HepG2 (cell line): ENCODE data around the gene WFDC13. TPM values are rescaled to one million over a fixed set of nuclear protein-coding genes. Genes with fewer than 3 reads are reported as not detected.

Experiments used
- ATAC-seq: fragments of 200-7000 bp; cut with Tn5 transposase; 3 replicates; pipeline ENCODE4 v1.9.1; 2020; ENCODE audit warnings: mild to moderate bottlenecking, moderate library complexity
- BruUV-seq: library from RNA; stranded (reverse); fragments of 400-500 nt; replicated peaks from 2 replicates; lab custom pipeline; 2021; lab: Mats Ljungman, UMichigan
- CTCF ChIA-PET: fragments of 300-600 bp; formaldehyde crosslinking; extraction: SDS; loops from one replicate; lab custom pipeline; 2021; ENCODE audit warnings: low total read pairs, inconsistent platforms, low intra/inter-chr PET ratio; lab: Yijun Ruan, JAX
- POLR2A ChIA-PET: fragments of 350-600 bp; sonication (Branson Sonifier 250); formaldehyde crosslinking; loops from one replicate; lab custom pipeline; 2020; ENCODE audit warnings: antibody characterized with exemption, inconsistent platforms; lab: Yijun Ruan, JAX
- DNase-seq: peaks from one replicate; pipeline ENCODE4 v3.0.0-alpha.2; 2015; ENCODE audit warnings: low spot score
- FAIRE-seq: peaks from 3 replicates; lab custom pipeline; 2011; peaks lifted over from hg19 to GRCh38; lab: Jason Lieb, UNC
- H2AFZ ChIP-seq: one replicate; pipeline ENCODE4 v1.6.1; 2011; ENCODE audit warnings: low read length, inconsistent platforms
- H3K27ac ChIP-seq: fragments of 300-600 bp; 3 replicates; pipeline ENCODE4 v1.8.0; 2011; ENCODE audit warnings: mixed run types, mild to moderate bottlenecking, mixed read lengths, low read length, inconsistent platforms; ENCODE audit not compliant: insufficient read depth; ENCODE audit errors: extremely low read length
- H3K27me3 ChIP-seq, 2 experiments: fragments of 200-600 bp in 1 of 2; 2 replicates in 1 of 2; 3 replicates in 1 of 2; pipeline versions ENCODE4 v1.6.0 to v1.8.0; 2011; ENCODE audit warnings: low read length in 2 of 2, mild to moderate bottlenecking in 2 of 2, moderate library complexity in 2 of 2, inconsistent platforms in 1 of 2; ENCODE audit not compliant: insufficient read depth in 2 of 2, control insufficient read depth in 1 of 2
- H3K36me3 ChIP-seq, 2 experiments: fragments of 200-600 bp in 1 of 2; replicated peaks in 1 of 2; 2 replicates in 1 of 2; 3 replicates in 1 of 2; pipeline versions ENCODE4 v1.5.1 to v1.8.0; 2011; ENCODE audit warnings: low read length in 2 of 2, inconsistent platforms in 1 of 2; ENCODE audit not compliant: insufficient read depth in 2 of 2, control insufficient read depth in 1 of 2
- H3K4me1 ChIP-seq: 2 replicates; pipeline ENCODE4 v1.5.1; 2012; ENCODE audit warnings: low read length, inconsistent platforms; ENCODE audit not compliant: insufficient read depth
- H3K4me2 ChIP-seq: 2 replicates; pipeline ENCODE4 v1.6.0; 2011; ENCODE audit warnings: low read depth, low read length, inconsistent platforms
- H3K4me3 ChIP-seq, 3 experiments: fragments of 200-600 bp in 1 of 3; sonication (generic), shearing (Covaris generic) in 1 of 3; replicated peaks in 1 of 3; 2 replicates each; pipeline ENCODE4 v1.5.1; 2011 to 2016; ENCODE audit warnings: low read length in 3 of 3, inconsistent platforms in 2 of 3, low read depth in 2 of 3, mild to moderate bottlenecking in 2 of 3, control low read depth in 1 of 3, mixed read lengths in 1 of 3; ENCODE audit not compliant: insufficient read depth in 1 of 3
- H3K79me2 ChIP-seq: one replicate; pipeline ENCODE4 v1.6.1; 2011; ENCODE audit warnings: low read length, inconsistent platforms; ENCODE audit not compliant: insufficient read depth
- H3K9ac ChIP-seq: 2 replicates; pipeline ENCODE4 v1.6.0; 2011; ENCODE audit warnings: mild to moderate bottlenecking, low read depth, low read length, inconsistent platforms; ENCODE audit not compliant: insufficient read depth
- H3K9me3 ChIP-seq: 2 replicates; pipeline ENCODE4 v1.5.1; 2012; ENCODE audit warnings: mild to moderate bottlenecking, low read length
- H4K20me1 ChIP-seq: 2 replicates; pipeline ENCODE4 v1.6.0; 2011; ENCODE audit warnings: inconsistent platforms, mild to moderate bottlenecking, low read length, moderate library complexity; ENCODE audit not compliant: insufficient read depth
- ASH2L ChIP-seq: fragments of 300-600, 200-600 bp; sonication (generic); IDR thresholded peaks from 2 replicates; pipeline ENCODE4 v1.7.0; 2017; ENCODE audit warnings: low read depth, mild to moderate bottlenecking, moderate library complexity, mixed read lengths, low read length; ENCODE audit not compliant: insufficient read length
- BRD4 ChIP-seq: sonication (generic); formaldehyde crosslinking; IDR thresholded peaks from 2 replicates; pipeline ENCODE4 v1.4.0; 2020; ENCODE audit warnings: missing genetic modification reagents
- CREB1 ChIP-seq, 2 experiments: fragments of 450-650 bp in 1 of 2; IDR thresholded peaks; 2 replicates each; pipeline ENCODE4 v1.6.1; 2016 to 2017; ENCODE audit warnings: control low read depth in 1 of 2, mild to moderate bottlenecking in 1 of 2, missing compliant biosample characterization in 1 of 2, missing genetic modification characterization in 1 of 2
- ELF1 ChIP-seq: sonication (generic); formaldehyde crosslinking; IDR thresholded peaks from 2 replicates; pipeline ENCODE4 v1.4.0; 2020; ENCODE audit warnings: missing genetic modification reagents
- KDM1A ChIP-seq: IDR thresholded peaks from 2 replicates; pipeline ENCODE4 v1.6.1; 2016; ENCODE audit warnings: missing compliant biosample characterization
- NFKB2 ChIP-seq: sonication (generic); formaldehyde crosslinking; IDR thresholded peaks from 2 replicates; pipeline ENCODE4 v1.4.0; 2020; ENCODE audit warnings: missing genetic modification reagents, borderline replicate concordance
- NONO ChIP-seq, 2 experiments: fragments of 450-650 bp in 1 of 2; sonication (generic) in 1 of 2; formaldehyde crosslinking in 1 of 2; IDR thresholded peaks in 1 of 2; conservative IDR thresholded peaks in 1 of 2; 2 replicates each; pipeline versions ENCODE4 v1.6.1 to v1.8.0; 2017 to 2022; ENCODE audit warnings: mild to moderate bottlenecking in 1 of 2, missing genetic modification reagents in 1 of 2, moderate library complexity in 1 of 2
- SKI ChIP-seq: fragments of 450-650 bp; IDR thresholded peaks from one replicate; pipeline ENCODE4 v1.6.1; 2018; ENCODE audit warnings: mild to moderate bottlenecking; ENCODE audit not compliant: partially characterized antibody
- TBL1XR1 ChIP-seq: fragments of 150-350 bp; IDR thresholded peaks from 2 replicates; pipeline ENCODE4 v1.6.1; 2014; ENCODE audit warnings: borderline replicate concordance, low read length; ENCODE audit not compliant: partially characterized antibody
- TGIF2 ChIP-seq: IDR thresholded peaks from 2 replicates; pipeline ENCODE4 v1.6.1; 2016; ENCODE audit warnings: control low read depth, missing compliant biosample characterization
- THAP11 ChIP-seq: IDR thresholded peaks from 2 replicates; pipeline ENCODE4 v1.6.1; 2016; ENCODE audit warnings: missing biosample characterization, missing genetic modification reagents
- ZBTB20 ChIP-seq: sonication (generic); formaldehyde crosslinking; IDR thresholded peaks from 2 replicates; pipeline ENCODE4 v1.8.1; 2023; ENCODE audit warnings: missing genetic modification reagents, low read depth, mild to moderate bottlenecking, borderline replicate concordance
- ZNF777 ChIP-seq: sonication (generic); formaldehyde crosslinking; IDR thresholded peaks from 2 replicates; pipeline ENCODE4 v1.4.0; 2020; ENCODE audit warnings: missing genetic modification reagents
- in situ Hi-C: cut with HindIII; loops from 2 replicates; pipeline ENCODE4 v1.10.0; 2017; ENCODE audit warnings: low pct_unique_long_range_greater_than_20kb; ENCODE audit not compliant: extremely low pct_ligation_motif_present
- intact Hi-C: fragments of 100-400 bp; cut with micrococcal nuclease; formaldehyde crosslinking; loops from one replicate; pipeline ENCODE4 v1.10.0; 2022; ENCODE audit not compliant: unreplicated experiment
- polyA plus RNA-seq, 8 experiments: library from polyadenylated mRNA; depleted of rRNA in 3 of 8; stranded (reverse) in 7 of 8; unstranded in 1 of 8; fragments of >200 nt; fragmentation: Illumina TruSeq in 4 of 8; extraction: Trizol in 4 of 8; gene quantifications; 2 replicates each; pipeline versions ENCODE4 v1.2.1 to v1.2.3, GENCODE V29; 2011 to 2016; ENCODE audit warnings: low read depth in 4 of 8, missing spikeins in 1 of 8, mixed read lengths in 1 of 8; ENCODE audit not compliant: insufficient read depth in 1 of 8
- total RNA-seq, 5 experiments: library from RNA; depleted of rRNA; stranded (reverse); fragments of >200 nt; fragmentation: Illumina TruSeq; extraction: Trizol; gene quantifications; 2 replicates each; pipeline ENCODE4 v1.2.3, GENCODE V29; 2016; ENCODE audit warnings: low read depth in 1 of 5
- TF ChIP-seq, protein P1 (sequence below): sonication (generic); formaldehyde crosslinking; IDR thresholded peaks from 2 replicates; pipeline ENCODE4 v1.5.0; 2020; ENCODE audit warnings: missing genetic modification reagents
- TF ChIP-seq, protein P2 (sequence below), 2 experiments: sonication (generic) in 1 of 2; formaldehyde crosslinking in 1 of 2; IDR thresholded peaks; 2 replicates each; pipeline versions ENCODE4 v1.4.0 to v1.6.1; 2016 to 2020; ENCODE audit warnings: borderline replicate concordance in 1 of 2, low read depth in 1 of 2, mild to moderate bottlenecking in 1 of 2, missing genetic modification reagents in 1 of 2
- TF ChIP-seq, protein P3 (sequence below), 2 experiments: fragments of 450-650 bp in 1 of 2; sonication (generic) in 1 of 2; formaldehyde crosslinking; IDR thresholded peaks; 2 replicates each; pipeline versions ENCODE4 v1.5.0 to v1.8.0; 2020 to 2022; ENCODE audit warnings: mild to moderate bottlenecking in 1 of 2, missing genetic modification reagents in 1 of 2

WFDC13 gene
- total and polyA plus RNA-seq, 2 of the 13 experiments (the other 11 are each of a cell fraction or from before 2014, with no cell fraction given): not detected

DNA sequence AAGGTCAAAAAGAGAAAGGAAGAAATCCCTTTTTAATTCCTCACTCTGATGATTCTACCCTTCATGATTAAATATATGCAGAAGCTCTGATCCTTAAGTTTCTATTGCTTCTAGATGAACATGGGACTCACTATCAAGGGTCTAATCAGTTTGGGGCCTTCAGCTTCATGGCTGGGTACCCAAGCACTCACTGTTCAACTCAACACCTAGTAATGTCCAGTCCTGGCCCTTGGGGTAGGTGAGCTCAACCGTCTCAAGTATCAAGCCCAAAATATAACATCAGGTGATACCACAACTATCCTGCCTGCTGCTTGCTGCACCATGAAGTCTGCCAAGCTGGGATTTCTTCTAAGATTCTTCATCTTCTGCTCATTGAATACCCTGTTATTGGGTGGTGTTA is 20.2 kb downstream of the WFDC13 start, which contains the start of gene SPINT4 (continued):
- TF ChIP-seq, protein P1, sequence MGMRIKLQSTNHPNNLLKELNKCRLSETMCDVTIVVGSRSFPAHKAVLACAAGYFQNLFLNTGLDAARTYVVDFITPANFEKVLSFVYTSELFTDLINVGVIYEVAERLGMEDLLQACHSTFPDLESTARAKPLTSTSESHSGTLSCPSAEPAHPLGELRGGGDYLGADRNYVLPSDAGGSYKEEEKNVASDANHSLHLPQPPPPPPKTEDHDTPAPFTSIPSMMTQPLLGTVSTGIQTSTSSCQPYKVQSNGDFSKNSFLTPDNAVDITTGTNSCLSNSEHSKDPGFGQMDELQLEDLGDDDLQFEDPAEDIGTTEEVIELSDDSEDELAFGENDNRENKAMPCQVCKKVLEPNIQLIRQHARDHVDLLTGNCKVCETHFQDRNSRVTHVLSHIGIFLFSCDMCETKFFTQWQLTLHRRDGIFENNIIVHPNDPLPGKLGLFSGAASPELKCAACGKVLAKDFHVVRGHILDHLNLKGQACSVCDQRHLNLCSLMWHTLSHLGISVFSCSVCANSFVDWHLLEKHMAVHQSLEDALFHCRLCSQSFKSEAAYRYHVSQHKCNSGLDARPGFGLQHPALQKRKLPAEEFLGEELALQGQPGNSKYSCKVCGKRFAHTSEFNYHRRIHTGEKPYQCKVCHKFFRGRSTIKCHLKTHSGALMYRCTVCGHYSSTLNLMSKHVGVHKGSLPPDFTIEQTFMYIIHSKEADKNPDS (CRISPR knock-in tag): no peak
- no peak for TF ChIP-seq NFKB2 (CRISPR knock-in tag)
- no peak for TF ChIP-seq ELF1

DNA sequence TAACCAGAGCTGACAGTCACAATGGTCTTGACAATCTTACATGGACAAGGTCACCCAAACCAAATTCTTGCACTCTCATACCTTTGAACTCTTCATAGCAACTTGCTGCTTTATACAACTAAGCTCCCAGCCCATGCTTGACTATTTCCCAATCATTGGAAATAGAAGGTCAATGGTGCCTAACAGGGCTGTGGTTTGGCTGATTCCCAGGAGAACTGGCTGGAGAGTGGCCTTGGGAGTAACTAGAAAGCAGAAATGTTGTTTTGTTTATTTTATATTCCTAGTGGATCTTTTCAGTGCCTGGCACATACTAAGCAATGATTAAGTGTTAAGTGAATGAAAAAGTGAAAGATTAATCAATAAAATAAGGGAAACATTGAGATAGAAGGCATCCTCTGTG is 23.3 kb downstream of the WFDC13 start:
- Histone ChIP-seq H3K36me3 (no peaks in the 10 kb centered on the region), H3K79me2 (no peaks in the 10 kb centered on the region), H3K4me3 (no peak overlapping the region), H3K27me3 (no peaks in the 10 kb centered on the region), H3K27ac (no peak overlapping the region), H4K20me1 (no peaks in the 10 kb centered on the region), H3K4me2 (no peak overlapping the region), H3K4me1 (peaks cover 10% of the 10 kb centered on the region), H3K9ac (no peak overlapping the region), H2AFZ (no peak overlapping the region), H3K9me3 (no peaks in the 10 kb centered on the region)
- FAIRE-seq: peak; percentile 87
- CTCF ChIA-PET: no interaction called here
- intact Hi-C loops: no loop called here
- POLR2A ChIA-PET: no interaction called here
- BruUV-seq: no TSS peak
- peak; percentile 97 for ATAC-seq
- in situ Hi-C loops: no loop called here
- peak; percentile 96 for DNase-seq
- TF ChIP-seq CREB1 (IDR thresholded peaks at IDR 0.05) (no peak), CREB1 (CRISPR knock-in tag; IDR thresholded peaks at IDR 0.05) (peak; percentile 53; the same call in 1 of the 2 replicates), ZBTB20 (CRISPR knock-in tag) (no peak), BRD4 (no peak), THAP11 (peak; percentile 70), TBL1XR1 (peak; percentile 98), KDM1A (CRISPR knock-in tag) (peak; percentile 62; the same call in 1 of the 2 replicates), ZNF777 (CRISPR knock-in tag) (no peak), TGIF2 (CRISPR knock-in tag) (no peak), NONO (IDR thresholded peaks at IDR 0.05) (no peak), NONO (CRISPR knock-in tag; conservative IDR thresholded peaks at IDR 0.05) (peak; percentile 81), SKI (peak; percentile 98), ASH2L (peak; percentile 19)
- TF ChIP-seq, protein P2, sequence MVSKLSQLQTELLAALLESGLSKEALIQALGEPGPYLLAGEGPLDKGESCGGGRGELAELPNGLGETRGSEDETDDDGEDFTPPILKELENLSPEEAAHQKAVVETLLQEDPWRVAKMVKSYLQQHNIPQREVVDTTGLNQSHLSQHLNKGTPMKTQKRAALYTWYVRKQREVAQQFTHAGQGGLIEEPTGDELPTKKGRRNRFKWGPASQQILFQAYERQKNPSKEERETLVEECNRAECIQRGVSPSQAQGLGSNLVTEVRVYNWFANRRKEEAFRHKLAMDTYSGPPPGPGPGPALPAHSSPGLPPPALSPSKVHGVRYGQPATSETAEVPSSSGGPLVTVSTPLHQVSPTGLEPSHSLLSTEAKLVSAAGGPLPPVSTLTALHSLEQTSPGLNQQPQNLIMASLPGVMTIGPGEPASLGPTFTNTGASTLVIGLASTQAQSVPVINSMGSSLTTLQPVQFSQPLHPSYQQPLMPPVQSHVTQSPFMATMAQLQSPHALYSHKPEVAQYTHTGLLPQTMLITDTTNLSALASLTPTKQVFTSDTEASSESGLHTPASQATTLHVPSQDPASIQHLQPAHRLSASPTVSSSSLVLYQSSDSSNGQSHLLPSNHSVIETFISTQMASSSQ (IDR thresholded peaks at IDR 0.05; ENCODE audit: low read depth): no peak
- TF ChIP-seq, protein P2 (CRISPR knock-in tag; IDR thresholded peaks at IDR 0.05; ENCODE audit: borderline replicate concordance): peak; percentile 43; the same call in 1 of the 2 replicates
- TF ChIP-seq, protein P3, sequence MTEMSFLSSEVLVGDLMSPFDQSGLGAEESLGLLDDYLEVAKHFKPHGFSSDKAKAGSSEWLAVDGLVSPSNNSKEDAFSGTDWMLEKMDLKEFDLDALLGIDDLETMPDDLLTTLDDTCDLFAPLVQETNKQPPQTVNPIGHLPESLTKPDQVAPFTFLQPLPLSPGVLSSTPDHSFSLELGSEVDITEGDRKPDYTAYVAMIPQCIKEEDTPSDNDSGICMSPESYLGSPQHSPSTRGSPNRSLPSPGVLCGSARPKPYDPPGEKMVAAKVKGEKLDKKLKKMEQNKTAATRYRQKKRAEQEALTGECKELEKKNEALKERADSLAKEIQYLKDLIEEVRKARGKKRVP (CRISPR knock-in tag; IDR thresholded peaks at IDR 0.05): peak in 1 of 2 experiments; percentile 65; a peak in 2 of 4 replicates
